Kidney epithelial cell (primary cell): Measurements from ENCODE around the gene ADSS1. TPM values are rescaled to one million over a fixed set of nuclear protein-coding genes. Genes with fewer than 3 reads are reported as not detected.

ENCODE experiments used
- DNase-seq: peaks from one replicate; pipeline ENCODE4 v3.0.0-alpha.2; 2010; ENCODE audit warnings: low read depth
- H3K27me3 ChIP-seq: 2 replicates; pipeline ENCODE4 v1.6.0; 2011; ENCODE audit warnings: low read length; ENCODE audit not compliant: control insufficient read depth, insufficient read depth
- H3K36me3 ChIP-seq: 2 replicates; pipeline ENCODE4 v1.5.1; 2011; ENCODE audit warnings: low read length; ENCODE audit not compliant: control insufficient read depth, insufficient read depth
- H3K4me3 ChIP-seq: 2 replicates; pipeline ENCODE4 v1.5.1; 2011; ENCODE audit warnings: low read depth, mild to moderate bottlenecking, control low read depth, low read length
- CTCF ChIP-seq: IDR thresholded peaks from 2 replicates; pipeline ENCODE4 v1.5.1; 2011; ENCODE audit warnings: mild to moderate bottlenecking, moderate library complexity, low read length, control low read depth, inconsistent platforms; ENCODE audit not compliant: insufficient read depth, poor library complexity, severe bottlenecking
- total RNA-seq: library from RNA; depleted of rRNA; stranded (reverse); fragments of >200 nt; gene quantifications from 2 replicates; pipeline ENCODE4 v1.2.3, GENCODE V29; 2015

Gene ADSS1
- total RNA-seq, 1 donor from 2014 or later, result 10.3 TPM

GRCh38 chr14:104702106-104702505, 21.9 kb upstream of the ADSS1 start:
- no peaks in the 10 kb centered on the region for H3K27me3 ChIP-seq
- no peak for TF ChIP-seq CTCF
- no peak overlapping the region for H3K4me3 ChIP-seq
- no peak for DNase-seq
- H3K36me3 ChIP-seq, result peaks cover 3% of the 10 kb centered on the region

GRCh38 chr14:104702673-104703072, 21.4 kb upstream of the ADSS1 start:
- no peaks in the 10 kb centered on the region for H3K27me3 ChIP-seq
- H3K36me3 ChIP-seq, result peaks cover 3% of the 10 kb centered on the region
- no peak overlapping the region for H3K4me3 ChIP-seq
- no peak for TF ChIP-seq CTCF
- DNase-seq, result no peak

GRCh38 chr14:104703269-104703668, 20.8 kb upstream of the ADSS1 start:
- DNase-seq, result no peak
- peaks cover 3% of the 10 kb centered on the region for H3K36me3 ChIP-seq
- TF ChIP-seq CTCF, result no peak
- H3K4me3 ChIP-seq, result no peak overlapping the region
- H3K27me3 ChIP-seq, result no peaks in the 10 kb centered on the region

- no peak for TF ChIP-seq CTCF
- no peaks in the 10 kb centered on the region for H3K27me3 ChIP-seq
- DNase-seq, result no peak
- H3K36me3 ChIP-seq, result peaks cover 3% of the 10 kb centered on the region
- no peak overlapping the region for H3K4me3 ChIP-seq
These were observed 19.8 kb upstream of the ADSS1 start for GRCh38 chr14:104704252-104704651.

GRCh38 chr14:104705340-104706047, 18.5 kb upstream of the ADSS1 start:
- Histone ChIP-seq H3K36me3 (peaks cover 5% of the 10 kb centered on the region), H3K4me3 (no peak overlapping the region), H3K27me3 (no peaks in the 10 kb centered on the region)
- no peak for TF ChIP-seq CTCF
- DNase-seq, result no peak
